K562 (cell line): ENCODE measurements around the gene FSTL4. TPM values are rescaled to one million over a fixed set of nuclear protein-coding genes. Genes with fewer than 3 reads are reported as not detected.

Experiments used
- ETV1 ChIP-seq: fragments of 450-650 bp; conservative IDR thresholded peaks from 2 replicates; pipeline ENCODE4 v1.6.1; 2016; ENCODE audit warnings: missing genetic modification characterization, control low read depth, low read depth, missing compliant biosample characterization
- RAD21 ChIP-seq, 2 experiments: fragments of 250-450 bp in 1 of 2; fragments of 450-650 bp in 1 of 2; sonication (Bioruptor Pico) in 1 of 2; formaldehyde crosslinking in 1 of 2; IDR thresholded peaks in 1 of 2; conservative IDR thresholded peaks in 1 of 2; 2 replicates each; pipeline versions ENCODE4 v1.4.0 to v1.8.0; 2020 to 2022; ENCODE audit warnings: mild to moderate bottlenecking in 2 of 2, moderate library complexity in 1 of 2
- RBM34 ChIP-seq: fragments of 200-400 bp; formaldehyde crosslinking; IDR thresholded peaks from 2 replicates; pipeline ENCODE4 v1.6.1; 2018; ENCODE audit warnings: low read length, borderline replicate concordance; ENCODE audit not compliant: insufficient read depth
- ZBTB11 ChIP-seq, 3 experiments: fragments of 200-800 bp in 1 of 3; fragments of 250-450 bp in 1 of 3; fragments of 450-650 bp in 1 of 3; sonication (Bioruptor Pico) in 1 of 3; sonication (Bioruptor generic) in 1 of 3; formaldehyde crosslinking in 1 of 3; IDR thresholded peaks; 2 replicates each; pipeline versions ENCODE4 v1.6.1 to v1.8.0; 2016 to 2022; ENCODE audit warnings: mild to moderate bottlenecking in 2 of 3, missing genetic modification characterization in 2 of 3, missing compliant biosample characterization in 1 of 3, moderate library complexity in 1 of 3
- polyA plus RNA-seq, 8 experiments: library from polyadenylated mRNA; depleted of rRNA in 4 of 8; stranded (reverse) in 5 of 8; unstranded in 3 of 8; fragments of >200 nt; fragmentation: Nextera tagmentation in 2 of 8; fragmentation: Illumina TruSeq in 1 of 8; extraction: Ambion mirVana in 2 of 8; extraction: Trizol in 1 of 8; gene quantifications; 2 replicates each; pipeline versions ENCODE4 v1.2.1 to v1.2.3, GENCODE V29; 2011 to 2014; ENCODE audit warnings: inconsistent platforms in 1 of 8, missing spikeins in 1 of 8
- total RNA-seq, 7 experiments: library from RNA; depleted of rRNA in 6 of 7; stranded (reverse); fragments of >200 nt in 6 of 7; fragmentation: Illumina TruSeq in 2 of 7; extraction: Trizol in 2 of 7; gene quantifications; 2 replicates each; pipeline versions ENCODE4 v1.2.1 to v1.2.3, GENCODE V29; 2011 to 2021; ENCODE audit warnings: low replicate concordance in 1 of 7
- TF ChIP-seq, protein P1 (sequence below): sonication (generic); formaldehyde crosslinking; IDR thresholded peaks from 2 replicates; pipeline ENCODE4 v1.8.1; 2023; ENCODE audit warnings: missing genetic modification reagents, mild to moderate bottlenecking, borderline replicate concordance
- TF ChIP-seq, protein P2 (sequence below), 2 experiments: fragments of 450-650 bp; IDR thresholded peaks; 2 replicates each; pipeline ENCODE4 v1.6.1; 2018; ENCODE audit warnings: mild to moderate bottlenecking in 2 of 2, low read depth in 1 of 2; ENCODE audit not compliant: partially characterized antibody in 2 of 2

The FSTL4 gene
- total and polyA plus RNA-seq, 9 of the 15 experiments (the other 6 are each of a cell fraction or from before 2014, with no cell fraction given) = 0.08 to 0.18 (median 0.10) TPM; not detected in 5

DNA sequence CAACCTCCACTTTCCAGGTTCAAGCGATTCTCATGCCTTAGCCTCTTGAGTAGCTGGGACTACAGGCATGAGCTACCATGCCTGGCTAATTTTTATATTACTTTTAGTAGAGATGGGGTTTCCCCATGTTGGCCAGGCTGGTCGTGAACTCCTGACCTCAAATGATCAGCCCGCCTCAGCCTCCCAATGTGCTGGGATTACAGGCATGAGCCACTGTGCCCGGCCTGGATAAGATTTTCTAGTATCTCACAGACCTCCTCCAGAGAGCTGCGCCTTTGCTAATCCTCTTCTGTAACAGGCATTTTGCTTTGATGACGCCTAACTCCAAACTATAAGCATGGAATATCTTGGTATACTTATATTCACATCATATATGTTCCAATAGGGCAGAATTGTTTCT, 99.4 kb downstream of the FSTL4 start (continued):
- TF ChIP-seq, protein P1, sequence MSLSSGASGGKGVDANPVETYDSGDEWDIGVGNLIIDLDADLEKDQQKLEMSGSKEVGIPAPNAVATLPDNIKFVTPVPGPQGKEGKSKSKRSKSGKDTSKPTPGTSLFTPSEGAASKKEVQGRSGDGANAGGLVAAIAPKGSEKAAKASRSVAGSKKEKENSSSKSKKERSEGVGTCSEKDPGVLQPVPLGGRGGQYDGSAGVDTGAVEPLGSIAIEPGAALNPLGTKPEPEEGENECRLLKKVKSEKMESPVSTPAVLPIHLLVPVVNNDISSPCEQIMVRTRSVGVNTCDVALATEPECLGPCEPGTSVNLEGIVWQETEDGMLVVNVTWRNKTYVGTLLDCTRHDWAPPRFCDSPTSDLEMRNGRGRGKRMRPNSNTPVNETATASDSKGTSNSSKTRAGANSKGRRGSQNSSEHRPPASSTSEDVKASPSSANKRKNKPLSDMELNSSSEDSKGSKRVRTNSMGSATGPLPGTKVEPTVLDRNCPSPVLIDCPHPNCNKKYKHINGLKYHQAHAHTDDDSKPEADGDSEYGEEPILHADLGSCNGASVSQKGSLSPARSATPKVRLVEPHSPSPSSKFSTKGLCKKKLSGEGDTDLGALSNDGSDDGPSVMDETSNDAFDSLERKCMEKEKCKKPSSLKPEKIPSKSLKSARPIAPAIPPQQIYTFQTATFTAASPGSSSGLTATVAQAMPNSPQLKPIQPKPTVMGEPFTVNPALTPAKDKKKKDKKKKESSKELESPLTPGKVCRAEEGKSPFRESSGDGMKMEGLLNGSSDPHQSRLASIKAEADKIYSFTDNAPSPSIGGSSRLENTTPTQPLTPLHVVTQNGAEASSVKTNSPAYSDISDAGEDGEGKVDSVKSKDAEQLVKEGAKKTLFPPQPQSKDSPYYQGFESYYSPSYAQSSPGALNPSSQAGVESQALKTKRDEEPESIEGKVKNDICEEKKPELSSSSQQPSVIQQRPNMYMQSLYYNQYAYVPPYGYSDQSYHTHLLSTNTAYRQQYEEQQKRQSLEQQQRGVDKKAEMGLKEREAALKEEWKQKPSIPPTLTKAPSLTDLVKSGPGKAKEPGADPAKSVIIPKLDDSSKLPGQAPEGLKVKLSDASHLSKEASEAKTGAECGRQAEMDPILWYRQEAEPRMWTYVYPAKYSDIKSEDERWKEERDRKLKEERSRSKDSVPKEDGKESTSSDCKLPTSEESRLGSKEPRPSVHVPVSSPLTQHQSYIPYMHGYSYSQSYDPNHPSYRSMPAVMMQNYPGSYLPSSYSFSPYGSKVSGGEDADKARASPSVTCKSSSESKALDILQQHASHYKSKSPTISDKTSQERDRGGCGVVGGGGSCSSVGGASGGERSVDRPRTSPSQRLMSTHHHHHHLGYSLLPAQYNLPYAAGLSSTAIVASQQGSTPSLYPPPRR (CRISPR knock-in tag) = no peak
- no peak for TF ChIP-seq RBM34
- TF ChIP-seq, protein P2, sequence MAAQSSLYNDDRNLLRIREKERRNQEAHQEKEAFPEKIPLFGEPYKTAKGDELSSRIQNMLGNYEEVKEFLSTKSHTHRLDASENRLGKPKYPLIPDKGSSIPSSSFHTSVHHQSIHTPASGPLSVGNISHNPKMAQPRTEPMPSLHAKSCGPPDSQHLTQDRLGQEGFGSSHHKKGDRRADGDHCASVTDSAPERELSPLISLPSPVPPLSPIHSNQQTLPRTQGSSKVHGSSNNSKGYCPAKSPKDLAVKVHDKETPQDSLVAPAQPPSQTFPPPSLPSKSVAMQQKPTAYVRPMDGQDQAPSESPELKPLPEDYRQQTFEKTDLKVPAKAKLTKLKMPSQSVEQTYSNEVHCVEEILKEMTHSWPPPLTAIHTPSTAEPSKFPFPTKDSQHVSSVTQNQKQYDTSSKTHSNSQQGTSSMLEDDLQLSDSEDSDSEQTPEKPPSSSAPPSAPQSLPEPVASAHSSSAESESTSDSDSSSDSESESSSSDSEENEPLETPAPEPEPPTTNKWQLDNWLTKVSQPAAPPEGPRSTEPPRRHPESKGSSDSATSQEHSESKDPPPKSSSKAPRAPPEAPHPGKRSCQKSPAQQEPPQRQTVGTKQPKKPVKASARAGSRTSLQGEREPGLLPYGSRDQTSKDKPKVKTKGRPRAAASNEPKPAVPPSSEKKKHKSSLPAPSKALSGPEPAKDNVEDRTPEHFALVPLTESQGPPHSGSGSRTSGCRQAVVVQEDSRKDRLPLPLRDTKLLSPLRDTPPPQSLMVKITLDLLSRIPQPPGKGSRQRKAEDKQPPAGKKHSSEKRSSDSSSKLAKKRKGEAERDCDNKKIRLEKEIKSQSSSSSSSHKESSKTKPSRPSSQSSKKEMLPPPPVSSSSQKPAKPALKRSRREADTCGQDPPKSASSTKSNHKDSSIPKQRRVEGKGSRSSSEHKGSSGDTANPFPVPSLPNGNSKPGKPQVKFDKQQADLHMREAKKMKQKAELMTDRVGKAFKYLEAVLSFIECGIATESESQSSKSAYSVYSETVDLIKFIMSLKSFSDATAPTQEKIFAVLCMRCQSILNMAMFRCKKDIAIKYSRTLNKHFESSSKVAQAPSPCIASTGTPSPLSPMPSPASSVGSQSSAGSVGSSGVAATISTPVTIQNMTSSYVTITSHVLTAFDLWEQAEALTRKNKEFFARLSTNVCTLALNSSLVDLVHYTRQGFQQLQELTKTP (IDR thresholded peaks at IDR 0.05; ENCODE audit: low read depth in 1 of 2, partially characterized antibody in 2 of 2) = no peak
- no peak for TF ChIP-seq ETV1 (tag)
- no peak for TF ChIP-seq RAD21 (CRISPR knock-in tag; conservative IDR thresholded peaks at IDR 0.05 in 1 of 2, IDR thresholded peaks at IDR 0.05 in 1 of 2)
- TF ChIP-seq ZBTB11 (CRISPR knock-in tag; IDR thresholded peaks at IDR 0.05) = no peak
